Astrocyte of the cerebellum (primary cell): ENCODE results near the gene LIPG.

ENCODE experiments used
- DNase-seq: peaks from one replicate; pipeline ENCODE4 v3.0.0-alpha.2; 2011; ENCODE audit warnings: low read depth
- H3K4me3 ChIP-seq: 2 replicates; pipeline ENCODE4 v1.5.1; 2011; ENCODE audit warnings: mild to moderate bottlenecking, low read depth, low read length, moderate library complexity
- CTCF ChIP-seq: IDR thresholded peaks from 2 replicates; pipeline ENCODE4 v1.5.1; 2012; ENCODE audit warnings: low read length, low read depth, moderate library complexity, mild to moderate bottlenecking; ENCODE audit errors: missing control alignments
- in situ Hi-C: cut with HindIII; loops from 2 replicates; pipeline ENCODE4 v1.10.0; 2017; ENCODE audit warnings: low sequenced_read_pairs

The LIPG gene

DNA sequence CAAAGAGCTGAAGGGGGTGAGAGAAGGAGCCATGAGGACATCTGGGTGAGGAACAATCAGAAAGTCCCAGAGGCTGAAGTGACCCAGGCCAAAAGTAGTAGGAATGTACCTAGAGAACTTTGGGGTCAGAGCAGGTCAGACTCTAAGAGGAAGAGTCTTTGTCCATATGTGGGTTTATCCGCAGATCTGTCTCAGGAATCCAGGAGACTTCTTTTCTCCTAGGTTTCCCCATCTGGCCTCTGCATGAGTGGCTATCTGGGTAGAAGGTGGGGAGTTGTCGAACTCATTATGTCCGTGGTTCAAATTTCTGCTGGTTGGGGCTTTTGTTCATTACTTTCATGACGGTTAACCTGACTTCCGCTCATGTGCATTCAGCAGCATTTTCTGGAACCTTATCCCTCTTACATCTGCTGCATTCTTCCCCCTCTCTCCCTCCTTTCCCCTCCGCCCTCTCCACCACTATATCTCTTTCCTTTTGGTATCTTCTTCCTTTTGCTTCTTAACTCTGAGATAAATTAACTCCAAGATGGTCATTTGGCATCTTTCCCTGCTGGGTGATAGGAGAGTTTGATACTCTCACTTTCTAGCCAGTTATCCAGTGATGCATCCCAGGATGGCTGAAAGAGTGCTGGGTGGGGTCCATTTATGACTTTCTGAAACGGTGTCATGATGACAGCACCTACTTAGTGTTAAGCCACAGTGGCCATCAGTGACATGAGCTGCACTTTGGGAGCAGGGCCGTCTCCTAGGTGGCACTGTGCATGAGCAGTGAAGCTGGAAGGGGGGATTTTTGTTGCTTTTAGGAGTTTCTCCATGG, 2.1 kb downstream of the LIPG start:
- TF ChIP-seq CTCF: no peak
- in situ Hi-C loops: no loop called here
- DNase-seq: no peak
- H3K4me3 ChIP-seq: peak overlapping the region; percentile 46

DNA sequence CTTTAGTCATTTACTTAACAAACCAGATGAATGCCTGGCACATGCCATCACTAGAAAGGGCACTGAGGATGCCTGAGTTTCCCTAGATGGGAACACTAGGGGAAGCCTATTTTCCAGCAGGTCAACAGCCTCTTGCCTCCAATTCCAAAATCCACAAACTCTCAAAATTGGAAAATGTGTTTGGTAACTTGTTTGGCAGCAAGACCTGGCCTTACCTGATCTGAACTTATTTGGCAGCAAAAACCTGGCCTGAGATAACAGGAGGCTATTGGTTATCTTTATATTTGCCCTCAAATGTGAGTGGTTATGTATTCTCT, 2.6 kb downstream of the LIPG start:
- no peak for TF ChIP-seq CTCF
- no peak overlapping the region for H3K4me3 ChIP-seq
- no peak for DNase-seq
- in situ Hi-C loops: no loop called here

- no peak for DNase-seq
- H3K4me3 ChIP-seq: no peak overlapping the region
- in situ Hi-C loops: no loop called here
- no peak for TF ChIP-seq CTCF
Measured at GRCh38 chr18:49565101-49565500, 3.2 kb downstream of the LIPG start.

DNA sequence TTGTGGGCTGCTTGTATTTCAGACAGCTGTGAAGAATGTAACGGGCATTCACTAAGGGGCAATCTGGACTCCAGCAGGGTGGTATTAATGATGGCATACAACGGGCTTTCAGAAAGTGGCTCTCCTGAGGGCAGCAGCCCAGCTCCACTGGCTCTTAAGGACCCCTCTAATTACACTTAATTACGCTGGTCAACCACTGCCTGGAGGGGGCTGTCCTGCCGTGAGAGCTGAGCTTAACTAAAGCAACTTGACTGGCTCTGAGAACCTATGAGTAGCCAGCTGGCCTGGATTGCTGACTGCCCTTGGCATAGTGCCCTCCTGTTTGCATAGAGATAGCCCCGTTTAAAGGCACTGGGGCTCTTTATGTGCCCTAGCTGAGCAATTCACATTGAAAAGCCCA, 3.8 kb downstream of the LIPG start:
- in situ Hi-C loops: no loop called here
- H3K4me3 ChIP-seq: no peak overlapping the region
- no peak for TF ChIP-seq CTCF
- peak; percentile 36 for DNase-seq

- in situ Hi-C loops: no loop called here
- no peak for TF ChIP-seq CTCF
- no peak overlapping the region for H3K4me3 ChIP-seq
- no peak for DNase-seq
Measured at GRCh38 chr18:49566217-49566770, 4.4 kb downstream of the LIPG start.

GRCh38 chr18:49566985-49567384, 5.1 kb downstream of the LIPG start:
- no peak overlapping the region for H3K4me3 ChIP-seq
- in situ Hi-C loops: no loop called here
- TF ChIP-seq CTCF: no peak
- no peak for DNase-seq
